GM23248 (cell line): ENCODE measurements around the gene CD8A.
"Not testable (repeated sequence)": the region's sequence is repeated elsewhere in the genome, so short reads cannot be mapped to it uniquely, and the experiment has no call there.

ENCODE experiments used
- EZH2 ChIP-seq: fragments of 200-600 bp; sonication (generic); IDR thresholded peaks from 2 replicates; pipeline ENCODE4 v1.6.1; 2018; ENCODE audit warnings: antibody characterized with exemption, mild to moderate bottlenecking; ENCODE audit not compliant: insufficient read depth, poor library complexity, severe bottlenecking
- EZH2phosphoT487 ChIP-seq: fragments of 200-600 bp; sonication (generic); IDR thresholded peaks from 2 replicates; pipeline ENCODE4 v1.6.1; 2018; ENCODE audit warnings: antibody characterized with exemption, moderate library complexity, mild to moderate bottlenecking, low read depth; ENCODE audit not compliant: insufficient read depth

GRCh38 chr2:86837714-86838113, 47.0 kb upstream of the CD8A start:
- TF ChIP-seq EZH2phosphoT487, EZH2: not testable (repeated sequence)
